ENCODE measurements around the gene RALGAPA2.

- no peak for TF ChIP-seq CTCF (IDR thresholded peaks at IDR 0.05)
- TF ChIP-seq POLR2AphosphoS5 (IDR thresholded peaks at IDR 0.05) = no peak
- no peak for TF ChIP-seq EP300 (IDR thresholded peaks at IDR 0.05)
- TF ChIP-seq POLR2A (IDR thresholded peaks at IDR 0.05) = no peak
Measured at GRCh38 chr20:20637998-20638725, 74.3 kb downstream of the RALGAPA2 start.
